ENCODE measurements around the gene SURF6. TPM values are rescaled to one million over a fixed set of nuclear protein-coding genes. Genes with fewer than 3 reads are reported as not detected.
"Not testable (repeated sequence)": the region's sequence is repeated elsewhere in the genome, so short reads cannot be mapped to it uniquely, and the experiment has no call there.

Gene SURF6
- total RNA-seq, 1 experiment from 2014 or later, result 21.2 TPM

GRCh38 chr9:133329306-133330156, 6.5 kb downstream of the SURF6 start:
- not testable (repeated sequence) for H3K9me3 ChIP-seq (ENCODE audit: insufficient read depth, low read depth); BruUV-seq (replicated peaks); H2AFZ ChIP-seq; H3K4me3 ChIP-seq; H3K9me2 ChIP-seq (ENCODE audit: insufficient read depth)
- CTCF ChIA-PET, result interaction anchor here (0.6 to 2.0 kb wide), 8 partner anchors 80 to 332 kb away, joined by 3 to 24 read pairs (median 4); no protein-coding TSS in a partner anchor
- peak; percentile 84 for TF ChIP-seq CTCF (conservative IDR thresholded peaks at IDR 0.05)
- H3K4me1 ChIP-seq (replicated peaks; ENCODE audit: insufficient read depth), result peaks cover 20% of the 10 kb centered on the region
- peaks cover 20% of the 10 kb centered on the region; the same call in 1 of the 2 replicates for H3K36me3 ChIP-seq (ENCODE audit: low read depth)
- H3K4me2 ChIP-seq, result peak overlapping the region; percentile 3; the same call in 1 of the 2 replicates
- H3K79me2 ChIP-seq (ENCODE audit: low read depth), result peaks cover 19% of the 10 kb centered on the region
- peaks cover 36% of the 10 kb centered on the region for H3F3A ChIP-seq (ENCODE audit: insufficient read depth, low read depth)
- peak; percentile 66 to 78 for DNase-seq
- intact Hi-C loops (cut with micrococcal nuclease; ENCODE audit: unreplicated experiment), result loop anchor here (1.0 kb wide), 2 partner anchors 90 to 144 kb away; no protein-coding TSS in a partner anchor
- H3K27ac ChIP-seq, result peak overlapping the region; percentile 37; the same call in 1 of the 2 replicates
- POLR2A ChIA-PET (ENCODE audit: unreplicated experiment), result interaction anchor here (0.7 to 0.8 kb wide), 3 partner anchors 142 to 146 kb away, joined by 4 to 9 read pairs (median 7); no protein-coding TSS in a partner anchor
- H4K20me1 ChIP-seq (ENCODE audit: insufficient read depth), result peaks cover 29% of the 10 kb centered on the region
- H3K27me3 ChIP-seq (ENCODE audit: insufficient read depth, low read depth), result peaks cover 13% of the 10 kb centered on the region

GRCh38 chr9:133327834-133328484, 8.0 kb downstream of the SURF6 start:
- Histone ChIP-seq H3F3A (ENCODE audit: insufficient read depth, low read depth) (peaks cover 33% of the 10 kb centered on the region), H3K27me3 (ENCODE audit: insufficient read depth, low read depth) (peaks cover 28% of the 10 kb centered on the region), H3K4me2 (no peak overlapping the region), H3K4me1 (replicated peaks; ENCODE audit: insufficient read depth) (peaks cover 8% of the 10 kb centered on the region), H3K36me3 (ENCODE audit: low read depth) (peaks cover 9% of the 10 kb centered on the region; the same call in 1 of the 2 replicates), H3K9me2 (ENCODE audit: insufficient read depth) (no peaks in the 10 kb centered on the region), H3K79me2 (ENCODE audit: low read depth) (peaks cover 3% of the 10 kb centered on the region; the same call in 1 of the 2 replicates), H3K4me3 (no peak overlapping the region), H3K9me3 (ENCODE audit: insufficient read depth, low read depth) (no peaks in the 10 kb centered on the region), H4K20me1 (ENCODE audit: insufficient read depth) (peaks cover 18% of the 10 kb centered on the region), H3K27ac (no peak overlapping the region), H2AFZ (no peak overlapping the region)
- ChIA-PET POLR2A (ENCODE audit: unreplicated experiment) (no interaction called here), CTCF (interaction anchor here (1.0 kb wide), 1 partner anchor 142 kb away, joined by 9 read pairs; no protein-coding TSS in a partner anchor)
- intact Hi-C loops (cut with micrococcal nuclease; ENCODE audit: unreplicated experiment), result no loop called here
- DNase-seq, result no peak
- no TSS peak for BruUV-seq (replicated peaks)
- TF ChIP-seq EZH2 (IDR thresholded peaks at IDR 0.05; ENCODE audit: low read depth) (no peak), CTCF (conservative IDR thresholded peaks at IDR 0.05) (no peak)

GRCh38 chr9:133327021-133327420, 9.0 kb downstream of the SURF6 start:
- Histone ChIP-seq H4K20me1 (ENCODE audit: insufficient read depth) (peaks cover 17% of the 10 kb centered on the region), H3F3A (ENCODE audit: insufficient read depth, low read depth) (peaks cover 24% of the 10 kb centered on the region), H3K27me3 (ENCODE audit: insufficient read depth, low read depth) (peaks cover 34% of the 10 kb centered on the region)
- POLR2A ChIA-PET (ENCODE audit: unreplicated experiment); H3K4me2 ChIP-seq; intact Hi-C loops (cut with micrococcal nuclease; ENCODE audit: unreplicated experiment); H2AFZ ChIP-seq; H3K4me1 ChIP-seq (replicated peaks; ENCODE audit: insufficient read depth); H3K36me3 ChIP-seq (ENCODE audit: low read depth); H3K4me3 ChIP-seq; BruUV-seq (replicated peaks); H3K79me2 ChIP-seq (ENCODE audit: low read depth); DNase-seq; H3K9me2 ChIP-seq (ENCODE audit: insufficient read depth); H3K27ac ChIP-seq; H3K9me3 ChIP-seq (ENCODE audit: insufficient read depth, low read depth): not testable (repeated sequence)
- CTCF ChIA-PET, result interaction anchor here (1.0 kb wide), 1 partner anchor 141 kb away, joined by 9 read pairs; no protein-coding TSS in a partner anchor
